C4-2B (cell line): Measurements from ENCODE around the gene CFAP20.

Experiments used
- H3K27ac ChIP-seq: fragments of 450-650 bp; 2 replicates; pipeline ENCODE4 v1.5.1; 2017
- ZFX ChIP-seq: fragments of 450-650 bp; IDR thresholded peaks from 2 replicates; pipeline ENCODE4 v1.6.1; 2017
- TF ChIP-seq, protein P1 (sequence below): fragments of 450-650 bp; conservative IDR thresholded peaks from 2 replicates; pipeline ENCODE4 v1.5.1; 2017; ENCODE audit warnings: mild to moderate bottlenecking

Gene CFAP20

DNA sequence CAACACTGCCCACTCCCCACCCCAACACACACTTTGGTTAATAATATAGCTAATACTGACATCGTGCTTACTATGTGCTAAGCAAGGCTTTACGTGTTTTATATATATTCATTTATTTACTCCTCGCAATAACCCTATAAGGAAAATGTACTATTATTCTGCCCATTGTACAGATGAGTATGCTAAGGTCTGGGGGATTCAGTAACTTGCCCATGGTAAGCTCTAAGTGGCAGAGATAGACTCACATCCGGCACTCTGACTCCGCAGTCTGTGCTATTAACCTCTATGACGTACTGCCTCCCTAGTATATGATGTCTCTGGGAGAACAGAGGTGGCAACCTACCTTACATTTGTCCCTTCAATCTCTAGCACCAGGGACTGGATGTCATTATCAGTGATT, 12.7 kb downstream of the CFAP20 start:
- no peak overlapping the region for H3K27ac ChIP-seq
- TF ChIP-seq, protein P1, sequence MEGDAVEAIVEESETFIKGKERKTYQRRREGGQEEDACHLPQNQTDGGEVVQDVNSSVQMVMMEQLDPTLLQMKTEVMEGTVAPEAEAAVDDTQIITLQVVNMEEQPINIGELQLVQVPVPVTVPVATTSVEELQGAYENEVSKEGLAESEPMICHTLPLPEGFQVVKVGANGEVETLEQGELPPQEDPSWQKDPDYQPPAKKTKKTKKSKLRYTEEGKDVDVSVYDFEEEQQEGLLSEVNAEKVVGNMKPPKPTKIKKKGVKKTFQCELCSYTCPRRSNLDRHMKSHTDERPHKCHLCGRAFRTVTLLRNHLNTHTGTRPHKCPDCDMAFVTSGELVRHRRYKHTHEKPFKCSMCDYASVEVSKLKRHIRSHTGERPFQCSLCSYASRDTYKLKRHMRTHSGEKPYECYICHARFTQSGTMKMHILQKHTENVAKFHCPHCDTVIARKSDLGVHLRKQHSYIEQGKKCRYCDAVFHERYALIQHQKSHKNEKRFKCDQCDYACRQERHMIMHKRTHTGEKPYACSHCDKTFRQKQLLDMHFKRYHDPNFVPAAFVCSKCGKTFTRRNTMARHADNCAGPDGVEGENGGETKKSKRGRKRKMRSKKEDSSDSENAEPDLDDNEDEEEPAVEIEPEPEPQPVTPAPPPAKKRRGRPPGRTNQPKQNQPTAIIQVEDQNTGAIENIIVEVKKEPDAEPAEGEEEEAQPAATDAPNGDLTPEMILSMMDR, result no peak

DNA sequence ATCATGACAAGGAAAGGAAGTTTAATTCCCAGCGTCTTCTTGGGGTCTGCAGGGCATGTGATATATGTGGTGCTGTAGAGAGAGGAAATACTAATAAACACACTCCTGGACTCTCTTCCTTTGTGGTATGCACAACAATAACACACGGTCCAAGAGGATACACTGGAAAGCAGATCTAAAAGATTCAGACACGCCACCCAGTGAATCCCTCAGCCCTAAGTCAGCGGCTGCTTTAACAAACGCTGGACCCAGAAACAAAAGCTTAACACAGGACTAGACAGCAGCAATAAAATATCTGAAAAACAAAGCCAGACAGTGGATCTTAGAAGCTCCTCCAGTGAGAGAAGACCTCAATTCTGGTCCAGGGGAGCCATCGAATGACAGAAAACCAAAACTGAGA, 13.1 kb downstream of the CFAP20 start:
- no peak overlapping the region for H3K27ac ChIP-seq
- TF ChIP-seq, protein P1, result no peak
- no peak for TF ChIP-seq ZFX

DNA sequence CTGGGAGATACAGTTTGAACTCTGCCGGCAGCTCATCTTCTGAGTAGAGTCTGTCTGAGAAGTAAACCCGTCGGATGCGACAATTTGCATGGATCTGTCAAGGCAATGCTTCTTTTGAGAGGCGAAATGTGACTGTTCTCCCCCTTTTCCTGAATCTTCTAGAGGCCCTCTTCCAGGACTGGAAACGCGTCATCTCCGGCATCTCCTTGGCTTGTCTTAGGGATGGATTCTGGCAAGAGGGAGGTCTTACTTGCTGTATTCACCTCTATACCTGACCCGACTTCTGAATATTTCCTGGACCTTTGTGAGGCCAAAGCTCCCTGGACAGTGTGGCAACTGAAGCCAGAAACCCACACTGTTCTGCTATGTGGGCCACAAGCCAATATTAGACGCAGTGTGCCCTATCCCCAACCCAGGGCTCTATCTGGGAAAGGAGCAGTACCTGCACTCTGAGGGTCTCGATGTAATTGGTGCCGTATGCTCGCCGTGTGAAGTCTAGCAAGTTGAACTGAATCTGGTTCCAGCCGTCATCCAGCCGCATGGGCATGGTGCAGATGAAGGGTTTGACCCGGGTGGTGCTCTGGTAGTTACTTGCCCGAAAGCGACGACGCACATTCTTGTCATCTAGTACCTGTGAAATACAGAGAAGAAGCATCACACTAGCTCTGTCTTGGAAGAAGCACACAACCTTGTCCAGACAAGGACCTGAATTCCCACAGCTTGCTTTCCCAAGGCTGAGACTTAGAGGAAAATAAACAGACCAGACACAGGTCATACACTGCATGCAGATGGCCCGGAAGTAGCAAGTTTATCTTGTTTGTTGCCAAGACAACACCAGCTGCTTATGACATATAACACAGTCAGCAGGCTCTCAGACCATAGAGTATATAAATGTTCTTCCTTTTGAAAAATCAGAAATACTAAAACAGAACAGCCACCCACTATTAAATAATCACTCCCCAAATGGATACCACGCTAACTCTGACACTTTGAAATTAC, 14.1 kb downstream of the CFAP20 start:
- TF ChIP-seq, protein P1, result no peak
- TF ChIP-seq ZFX, result no peak
- no peak overlapping the region for H3K27ac ChIP-seq

DNA sequence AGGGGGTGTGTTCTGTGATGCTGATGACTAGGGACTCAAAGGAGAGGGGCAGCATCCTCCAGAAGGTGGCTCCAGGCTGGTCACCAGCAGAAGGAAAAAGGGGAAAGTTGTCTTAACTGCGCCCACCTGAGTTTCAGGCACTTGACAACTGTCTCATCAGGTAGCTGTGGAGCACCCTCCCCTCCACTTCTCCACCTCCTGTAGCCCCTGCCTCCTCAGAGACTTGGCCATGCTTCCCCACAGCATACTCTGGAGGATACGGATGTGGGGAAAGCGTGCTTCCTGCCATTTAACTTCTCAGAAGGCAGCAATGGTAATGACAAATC, 17.9 kb downstream of the CFAP20 start:
- TF ChIP-seq, protein P1, result no peak
- TF ChIP-seq ZFX, result no peak
- no peak overlapping the region for H3K27ac ChIP-seq

DNA sequence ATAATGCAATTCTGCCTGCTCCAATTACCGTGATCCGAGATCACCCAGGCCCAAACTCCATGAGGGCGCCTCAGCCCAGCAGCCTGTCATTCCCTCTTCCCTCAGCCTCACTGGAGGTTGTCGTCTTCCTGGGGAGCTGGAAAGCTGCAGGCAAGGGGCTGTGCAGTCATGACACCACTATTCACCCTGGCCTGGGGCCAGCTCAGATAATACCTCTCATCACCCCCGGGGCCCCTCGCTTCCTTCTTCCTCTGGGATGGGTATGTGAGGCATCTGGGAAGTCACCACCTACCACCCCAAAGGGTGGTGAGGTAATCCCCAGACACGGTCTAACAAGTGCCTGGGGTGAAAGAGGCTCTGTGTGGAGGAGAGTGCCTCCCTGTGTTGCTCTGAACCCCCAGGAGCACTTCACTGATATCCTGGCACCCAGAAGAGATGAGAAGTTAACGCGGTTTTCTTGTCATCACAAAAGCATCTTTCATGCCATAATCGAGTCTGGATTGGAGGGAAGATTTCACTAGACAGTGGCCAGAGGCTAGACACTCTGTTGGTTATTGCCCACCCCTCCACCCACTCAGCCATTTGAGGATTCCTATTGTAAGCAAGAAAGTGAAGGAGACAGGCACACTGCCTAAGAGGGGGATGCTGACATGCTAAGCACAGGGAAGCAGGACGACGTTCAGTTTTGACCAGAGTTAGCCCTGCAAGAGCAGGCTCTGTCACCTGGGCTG, 18.4 kb downstream of the CFAP20 start:
- H3K27ac ChIP-seq, result no peak overlapping the region
- no peak for TF ChIP-seq ZFX
- TF ChIP-seq, protein P1, result no peak

DNA sequence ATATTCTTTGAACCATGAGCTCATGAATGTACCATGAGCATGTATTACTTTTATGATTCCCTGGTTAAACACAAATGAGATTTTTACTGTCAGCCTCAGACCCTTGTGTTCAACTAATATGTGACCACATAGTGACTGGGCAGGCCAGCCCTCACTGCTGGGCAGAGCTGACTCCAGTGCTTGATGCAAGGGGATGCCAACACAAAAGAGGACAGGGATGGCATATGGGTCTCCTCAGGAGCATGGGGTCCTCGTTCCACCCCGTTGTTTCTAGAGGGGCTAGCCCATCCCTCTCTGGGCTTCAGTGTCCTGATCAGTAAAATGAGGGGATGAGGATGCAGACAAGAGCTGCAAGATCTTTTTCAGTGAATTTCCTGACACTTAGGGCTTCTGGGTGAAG, 19.3 kb downstream of the CFAP20 start:
- TF ChIP-seq, protein P1, result no peak
- TF ChIP-seq ZFX, result no peak
- no peak overlapping the region for H3K27ac ChIP-seq

DNA sequence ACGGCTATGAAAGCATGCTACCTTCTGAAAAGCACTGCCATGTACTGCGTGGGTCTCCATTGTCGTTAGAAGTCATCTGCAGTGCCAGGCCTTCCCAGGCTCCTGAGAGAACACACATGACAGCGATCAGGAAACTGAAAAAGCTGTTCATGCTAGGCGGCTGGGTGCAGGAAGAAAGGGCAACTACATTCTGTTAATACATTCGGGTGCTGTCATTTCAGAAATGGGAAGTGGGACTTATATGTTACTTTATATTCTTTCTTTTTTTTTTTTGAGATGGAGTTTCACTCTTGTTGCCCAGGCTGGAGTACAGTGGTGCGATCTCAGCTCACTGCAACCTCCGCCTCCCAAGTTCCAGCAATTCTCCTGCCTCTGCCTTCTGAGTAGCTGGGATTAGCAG, 19.9 kb downstream of the CFAP20 start:
- H3K27ac ChIP-seq, result no peak overlapping the region
- no peak for TF ChIP-seq ZFX
- TF ChIP-seq, protein P1, result no peak
